DOHH2 (cell line): ENCODE measurements around the gene ASL.

ENCODE experiments used
- EZH2phosphoT487 ChIP-seq: fragments of 200-600 bp; sonication (generic); IDR thresholded peaks from 2 replicates; pipeline ENCODE4 v1.6.1; 2017; ENCODE audit warnings: borderline replicate concordance, mild to moderate bottlenecking, antibody characterized with exemption, low read length, moderate library complexity, mixed read lengths
- TF ChIP-seq, protein P1 (sequence below): fragments of 200-600 bp; sonication (generic); IDR thresholded peaks from one replicate; pipeline ENCODE4 v1.5.1; 2014; ENCODE audit warnings: antibody characterized with exemption, mild to moderate bottlenecking, low read depth, low read length; ENCODE audit not compliant: poor library complexity, severe bottlenecking

DNA sequence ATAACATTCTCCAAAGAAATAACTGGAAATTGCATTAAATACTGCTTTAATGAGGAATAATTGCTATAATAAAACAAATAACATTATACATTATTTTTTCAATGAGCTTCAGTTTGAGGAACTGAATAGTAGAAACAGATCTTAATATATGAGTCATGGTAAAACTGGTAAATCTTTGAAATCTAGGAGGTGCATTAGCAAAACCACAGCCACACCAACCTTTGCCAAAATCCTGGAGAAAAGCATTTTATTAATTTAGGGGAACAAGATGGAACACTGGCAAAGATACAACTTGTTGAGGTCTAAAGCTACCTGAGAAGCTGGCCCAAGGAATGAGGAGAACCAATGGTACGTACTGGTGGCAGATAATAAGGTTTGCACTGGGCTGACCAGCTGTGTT, 5.4 kb upstream of the ASL start:
- TF ChIP-seq EZH2phosphoT487, result no peak
- TF ChIP-seq, protein P1, sequence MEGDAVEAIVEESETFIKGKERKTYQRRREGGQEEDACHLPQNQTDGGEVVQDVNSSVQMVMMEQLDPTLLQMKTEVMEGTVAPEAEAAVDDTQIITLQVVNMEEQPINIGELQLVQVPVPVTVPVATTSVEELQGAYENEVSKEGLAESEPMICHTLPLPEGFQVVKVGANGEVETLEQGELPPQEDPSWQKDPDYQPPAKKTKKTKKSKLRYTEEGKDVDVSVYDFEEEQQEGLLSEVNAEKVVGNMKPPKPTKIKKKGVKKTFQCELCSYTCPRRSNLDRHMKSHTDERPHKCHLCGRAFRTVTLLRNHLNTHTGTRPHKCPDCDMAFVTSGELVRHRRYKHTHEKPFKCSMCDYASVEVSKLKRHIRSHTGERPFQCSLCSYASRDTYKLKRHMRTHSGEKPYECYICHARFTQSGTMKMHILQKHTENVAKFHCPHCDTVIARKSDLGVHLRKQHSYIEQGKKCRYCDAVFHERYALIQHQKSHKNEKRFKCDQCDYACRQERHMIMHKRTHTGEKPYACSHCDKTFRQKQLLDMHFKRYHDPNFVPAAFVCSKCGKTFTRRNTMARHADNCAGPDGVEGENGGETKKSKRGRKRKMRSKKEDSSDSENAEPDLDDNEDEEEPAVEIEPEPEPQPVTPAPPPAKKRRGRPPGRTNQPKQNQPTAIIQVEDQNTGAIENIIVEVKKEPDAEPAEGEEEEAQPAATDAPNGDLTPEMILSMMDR, result no peak
